ENCODE measurements around the gene ITPR3. TPM values are rescaled to one million over a fixed set of nuclear protein-coding genes. Genes with fewer than 3 reads are reported as not detected.

ITPR3 gene
- total and polyA plus RNA-seq, 2 of the 13 experiments (the other 11 are each of a cell fraction or from before 2014, with no cell fraction given), result 3.8 to 21.4 TPM

DNA sequence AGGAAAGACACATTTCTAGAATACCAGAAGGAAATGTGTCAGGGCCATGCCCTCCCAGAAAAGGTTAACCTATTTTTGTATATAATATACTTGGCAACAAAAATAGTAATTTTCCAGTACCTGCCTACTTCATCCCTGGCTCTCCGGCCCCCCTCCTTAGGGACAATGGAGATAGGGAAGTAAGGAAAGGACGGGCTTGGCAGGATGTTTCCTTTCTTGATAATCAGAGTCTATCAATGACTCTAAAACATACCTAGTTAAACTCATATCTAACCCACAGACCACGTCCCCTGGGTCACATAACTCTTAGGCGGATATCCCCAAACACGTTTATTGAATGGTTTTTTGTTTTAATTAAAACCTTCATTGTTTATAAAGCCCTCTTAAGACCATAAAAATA is 78.6 kb downstream of the ITPR3 start:
- BruUV-seq (replicated peaks), result no TSS peak
- Histone ChIP-seq H3K36me3 (replicated peaks in 1 of 2; ENCODE audit: control insufficient read depth in 1 of 2, insufficient read depth in 2 of 2, low read length in 2 of 2) (peaks cover 31 to 67% of the 10 kb centered on the region in 2 experiments), H3K4me3 (replicated peaks in 1 of 3; ENCODE audit: insufficient read depth in 1 of 3, low read depth in 2 of 3, low read length in 3 of 3) (no peak overlapping the region), H3K27me3 (ENCODE audit: control insufficient read depth in 1 of 2, insufficient read depth in 2 of 2, low read length in 2 of 2) (no peaks in the 10 kb centered on the region), H3K79me2 (ENCODE audit: insufficient read depth, low read length) (no peaks in the 10 kb centered on the region), H3K9ac (ENCODE audit: insufficient read depth, low read depth, low read length) (no peak overlapping the region), H3K4me1 (ENCODE audit: insufficient read depth, low read length) (0 out of 2 replicates have a peak, but pooled peaks cover 3% of the 10 kb centered on the region), H4K20me1 (ENCODE audit: insufficient read depth, low read length) (no peaks in the 10 kb centered on the region; the same call in 1 of the 2 replicates), H3K27ac (ENCODE audit: extremely low read length, insufficient read depth, low read length) (no peak overlapping the region), H3K4me2 (ENCODE audit: low read depth, low read length) (no peak overlapping the region), H2AFZ (ENCODE audit: low read length) (no peak overlapping the region), H3K9me3 (ENCODE audit: low read length) (no peaks in the 10 kb centered on the region)
- TF ChIP-seq MEIS2 (CRISPR knock-in tag; IDR thresholded peaks at IDR 0.05), result no peak
- no peak for TF ChIP-seq RFXAP (CRISPR knock-in tag; IDR thresholded peaks at IDR 0.05; ENCODE audit: borderline replicate concordance)
- no peak for TF ChIP-seq ZNF788 (CRISPR knock-in tag; IDR thresholded peaks at IDR 0.05; ENCODE audit: borderline replicate concordance)
- TF ChIP-seq ZBTB1 (CRISPR knock-in tag; IDR thresholded peaks at IDR 0.05; ENCODE audit: borderline replicate concordance), result no peak
- TF ChIP-seq HNRNPUL1 (IDR thresholded peaks at IDR 0.05; ENCODE audit: low read depth, low read length), result no peak
- TF ChIP-seq, protein P1, sequence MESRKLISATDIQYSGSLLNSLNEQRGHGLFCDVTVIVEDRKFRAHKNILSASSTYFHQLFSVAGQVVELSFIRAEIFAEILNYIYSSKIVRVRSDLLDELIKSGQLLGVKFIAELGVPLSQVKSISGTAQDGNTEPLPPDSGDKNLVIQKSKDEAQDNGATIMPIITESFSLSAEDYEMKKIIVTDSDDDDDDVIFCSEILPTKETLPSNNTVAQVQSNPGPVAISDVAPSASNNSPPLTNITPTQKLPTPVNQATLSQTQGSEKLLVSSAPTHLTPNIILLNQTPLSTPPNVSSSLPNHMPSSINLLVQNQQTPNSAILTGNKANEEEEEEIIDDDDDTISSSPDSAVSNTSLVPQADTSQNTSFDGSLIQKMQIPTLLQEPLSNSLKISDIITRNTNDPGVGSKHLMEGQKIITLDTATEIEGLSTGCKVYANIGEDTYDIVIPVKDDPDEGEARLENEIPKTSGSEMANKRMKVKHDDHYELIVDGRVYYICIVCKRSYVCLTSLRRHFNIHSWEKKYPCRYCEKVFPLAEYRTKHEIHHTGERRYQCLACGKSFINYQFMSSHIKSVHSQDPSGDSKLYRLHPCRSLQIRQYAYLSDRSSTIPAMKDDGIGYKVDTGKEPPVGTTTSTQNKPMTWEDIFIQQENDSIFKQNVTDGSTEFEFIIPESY (CRISPR knock-in tag; IDR thresholded peaks at IDR 0.05), result no peak
- no peak for TF ChIP-seq ZNF883 (CRISPR knock-in tag; IDR thresholded peaks at IDR 0.05; ENCODE audit: not compliant biosample characterization)
- TF ChIP-seq PCBP1 (IDR thresholded peaks at IDR 0.05; ENCODE audit: borderline replicate concordance, low read depth, low read length), result no peak
- TF ChIP-seq ZNF83 (CRISPR knock-in tag; IDR thresholded peaks at IDR 0.05; ENCODE audit: borderline replicate concordance), result no peak
- no peak for TF ChIP-seq U2AF1 (optimal IDR thresholded peaks at IDR 0.05; ENCODE audit: low read depth, low read length)
- TF ChIP-seq, protein P2, sequence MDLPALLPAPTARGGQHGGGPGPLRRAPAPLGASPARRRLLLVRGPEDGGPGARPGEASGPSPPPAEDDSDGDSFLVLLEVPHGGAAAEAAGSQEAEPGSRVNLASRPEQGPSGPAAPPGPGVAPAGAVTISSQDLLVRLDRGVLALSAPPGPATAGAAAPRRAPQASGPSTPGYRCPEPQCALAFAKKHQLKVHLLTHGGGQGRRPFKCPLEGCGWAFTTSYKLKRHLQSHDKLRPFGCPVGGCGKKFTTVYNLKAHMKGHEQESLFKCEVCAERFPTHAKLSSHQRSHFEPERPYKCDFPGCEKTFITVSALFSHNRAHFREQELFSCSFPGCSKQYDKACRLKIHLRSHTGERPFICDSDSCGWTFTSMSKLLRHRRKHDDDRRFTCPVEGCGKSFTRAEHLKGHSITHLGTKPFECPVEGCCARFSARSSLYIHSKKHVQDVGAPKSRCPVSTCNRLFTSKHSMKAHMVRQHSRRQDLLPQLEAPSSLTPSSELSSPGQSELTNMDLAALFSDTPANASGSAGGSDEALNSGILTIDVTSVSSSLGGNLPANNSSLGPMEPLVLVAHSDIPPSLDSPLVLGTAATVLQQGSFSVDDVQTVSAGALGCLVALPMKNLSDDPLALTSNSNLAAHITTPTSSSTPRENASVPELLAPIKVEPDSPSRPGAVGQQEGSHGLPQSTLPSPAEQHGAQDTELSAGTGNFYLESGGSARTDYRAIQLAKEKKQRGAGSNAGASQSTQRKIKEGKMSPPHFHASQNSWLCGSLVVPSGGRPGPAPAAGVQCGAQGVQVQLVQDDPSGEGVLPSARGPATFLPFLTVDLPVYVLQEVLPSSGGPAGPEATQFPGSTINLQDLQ (CRISPR knock-in tag; IDR thresholded peaks at IDR 0.05), result no peak
- no peak for TF ChIP-seq NCOA5 (CRISPR knock-in tag; IDR thresholded peaks at IDR 0.05)
- TF ChIP-seq, protein P3, sequence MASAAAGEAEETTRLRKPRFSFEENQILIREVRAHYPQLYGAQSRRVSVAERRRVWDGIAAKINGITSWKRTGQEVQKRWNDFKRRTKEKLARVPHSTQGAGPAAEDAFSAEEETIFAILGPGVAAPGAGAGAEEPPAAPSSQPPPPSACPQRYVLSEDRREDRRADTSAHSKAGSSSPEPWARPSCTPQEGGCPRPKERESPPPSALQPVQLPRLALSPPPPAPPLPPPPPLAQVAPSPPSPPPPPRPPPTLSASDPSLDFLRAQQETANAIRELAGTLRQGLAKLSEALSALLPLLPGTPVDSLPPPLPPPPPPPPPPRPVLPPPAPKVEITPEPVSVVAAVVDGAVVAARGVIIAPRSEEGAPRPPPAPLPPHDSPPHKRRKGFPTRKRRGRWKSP (CRISPR knock-in tag; IDR thresholded peaks at IDR 0.05), result no peak
- ChIA-PET CTCF (ENCODE audit: low intra/inter-chr PET ratio, low total read pairs) (interaction anchor here (2.1 to 4.7 kb wide), 3 partner anchors 110 to 116 kb away, joined by 6 to 19 read pairs (median 16); no protein-coding TSS in a partner anchor), POLR2A (interaction anchor here (2.1 to 3.9 kb wide), 2 partner anchors 11 to 110 kb away, joined by 8 to 22 read pairs; partner anchors contain the start of gene UQCC2)
- DNase-seq (ENCODE audit: low spot score) (no peak), FAIRE-seq (no peak), ATAC-seq (no peak)
- WGBS (ENCODE audit: low lambda C conversion rate), result 98% methylated on average over 5 of the region's 5 CpGs
- in situ Hi-C loops (cut with HindIII; ENCODE audit: extremely low pct_ligation_motif_present, low pct_unique_long_range_greater_than_20kb), result loop anchor here (5.0 kb wide), 1 partner anchor 112 kb away; no protein-coding TSS in a partner anchor
- intact Hi-C loops (cut with micrococcal nuclease; ENCODE audit: unreplicated experiment), result loop anchor here (10.0 kb wide), 1 partner anchor 65 kb away; no protein-coding TSS in a partner anchor

Data from HepG2 (cell line).